ENCODE results near the gene ACER2.
"Not testable (repeated sequence)": the region's sequence is repeated elsewhere in the genome, so short reads cannot be mapped to it uniquely, and the experiment has no call there.

ACER2 gene

GRCh38 chr9:19387317-19387716, 21.5 kb upstream of the ACER2 start:
- ATAC-seq: peak; percentile 87
- TF ChIP-seq ISL1 (CRISPR knock-in tag; IDR thresholded peaks at IDR 0.05) (peak; percentile 60), ZNF565 (CRISPR knock-in tag; conservative IDR thresholded peaks at IDR 0.05; ENCODE audit: low read depth) (no peak)

DNA sequence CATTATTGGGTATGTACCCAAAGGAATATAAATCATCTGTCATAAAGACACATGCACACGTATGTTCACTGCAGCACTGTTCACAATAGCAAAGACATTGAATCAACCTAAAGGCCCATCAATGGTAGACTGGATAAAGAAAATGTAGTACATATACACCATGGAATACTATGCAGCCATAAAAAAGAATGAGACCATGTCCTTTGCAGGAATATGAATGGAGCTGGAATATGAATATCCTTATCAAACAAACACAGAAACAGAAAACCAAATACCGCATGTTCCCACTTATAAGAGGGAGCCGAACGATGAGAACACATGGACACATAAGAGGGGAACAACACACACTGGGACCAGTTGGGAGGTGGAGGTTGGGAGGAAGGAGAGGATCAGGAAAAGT, 19.3 kb upstream of the ACER2 start:
- not testable (repeated sequence) for ATAC-seq

DNA sequence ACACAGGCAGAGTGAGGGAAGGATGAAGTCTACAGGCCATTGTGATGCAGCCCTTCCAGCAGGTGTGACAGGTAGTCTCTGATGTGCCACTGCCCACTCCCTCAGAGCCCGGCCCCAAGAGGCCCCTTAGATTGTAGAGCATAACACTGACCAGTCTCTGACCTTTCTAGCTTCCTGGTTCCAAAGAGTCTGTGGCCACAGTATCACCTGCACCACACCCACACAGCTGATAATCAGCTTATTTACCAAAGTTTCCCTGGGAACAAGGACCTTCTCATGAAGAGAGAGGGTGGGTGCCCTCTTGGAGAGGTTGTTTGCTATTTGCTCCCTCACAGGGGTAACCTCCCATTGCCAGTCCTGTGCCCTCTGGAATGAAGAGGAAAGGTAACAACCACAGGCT, 11.0 kb upstream of the ACER2 start:
- TF ChIP-seq GLIS3 (CRISPR knock-in tag; IDR thresholded peaks at IDR 0.05): no peak
- no peak for TF ChIP-seq ZNF8 (CRISPR knock-in tag; IDR thresholded peaks at IDR 0.05)
- TF ChIP-seq ZFP3 (CRISPR knock-in tag; IDR thresholded peaks at IDR 0.05): no peak
- no peak for TF ChIP-seq ZNF70 (CRISPR knock-in tag; IDR thresholded peaks at IDR 0.05)
- TF ChIP-seq BACH2 (CRISPR knock-in tag; IDR thresholded peaks at IDR 0.05; ENCODE audit: borderline replicate concordance): no peak
- ATAC-seq: no peak

- not testable (repeated sequence) for ATAC-seq
Observed at GRCh38 chr9:19403231-19403630, 5.6 kb upstream of the ACER2 start.

- TF ChIP-seq ISL1 (CRISPR knock-in tag; IDR thresholded peaks at IDR 0.05) (no peak), OSR1 (CRISPR knock-in tag; IDR thresholded peaks at IDR 0.05) (no peak), ZFP3 (CRISPR knock-in tag; IDR thresholded peaks at IDR 0.05) (no peak), ZNF70 (CRISPR knock-in tag; IDR thresholded peaks at IDR 0.05) (no peak), SNAI2 (CRISPR knock-in tag; IDR thresholded peaks at IDR 0.05) (no peak)
- TF ChIP-seq, protein P1, sequence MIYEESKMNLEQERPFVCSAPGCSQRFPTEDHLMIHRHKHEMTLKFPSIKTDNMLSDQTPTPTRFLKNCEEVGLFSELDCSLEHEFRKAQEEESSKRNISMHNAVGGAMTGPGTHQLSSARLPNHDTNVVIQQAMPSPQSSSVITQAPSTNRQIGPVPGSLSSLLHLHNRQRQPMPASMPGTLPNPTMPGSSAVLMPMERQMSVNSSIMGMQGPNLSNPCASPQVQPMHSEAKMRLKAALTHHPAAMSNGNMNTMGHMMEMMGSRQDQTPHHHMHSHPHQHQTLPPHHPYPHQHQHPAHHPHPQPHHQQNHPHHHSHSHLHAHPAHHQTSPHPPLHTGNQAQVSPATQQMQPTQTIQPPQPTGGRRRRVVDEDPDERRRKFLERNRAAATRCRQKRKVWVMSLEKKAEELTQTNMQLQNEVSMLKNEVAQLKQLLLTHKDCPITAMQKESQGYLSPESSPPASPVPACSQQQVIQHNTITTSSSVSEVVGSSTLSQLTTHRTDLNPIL (CRISPR knock-in tag; IDR thresholded peaks at IDR 0.05; ENCODE audit: low read depth): no peak
- no peak for ATAC-seq
Observed at GRCh38 chr9:19404283-19405075, 4.3 kb upstream of the ACER2 start.

- TF ChIP-seq, protein P1 (CRISPR knock-in tag; IDR thresholded peaks at IDR 0.05; ENCODE audit: low read depth): no peak
- TF ChIP-seq ZNF565 (CRISPR knock-in tag; conservative IDR thresholded peaks at IDR 0.05; ENCODE audit: low read depth) (no peak), ZFP3 (CRISPR knock-in tag; IDR thresholded peaks at IDR 0.05) (no peak), ISL1 (CRISPR knock-in tag; IDR thresholded peaks at IDR 0.05) (no peak)
- TF ChIP-seq, protein P2, sequence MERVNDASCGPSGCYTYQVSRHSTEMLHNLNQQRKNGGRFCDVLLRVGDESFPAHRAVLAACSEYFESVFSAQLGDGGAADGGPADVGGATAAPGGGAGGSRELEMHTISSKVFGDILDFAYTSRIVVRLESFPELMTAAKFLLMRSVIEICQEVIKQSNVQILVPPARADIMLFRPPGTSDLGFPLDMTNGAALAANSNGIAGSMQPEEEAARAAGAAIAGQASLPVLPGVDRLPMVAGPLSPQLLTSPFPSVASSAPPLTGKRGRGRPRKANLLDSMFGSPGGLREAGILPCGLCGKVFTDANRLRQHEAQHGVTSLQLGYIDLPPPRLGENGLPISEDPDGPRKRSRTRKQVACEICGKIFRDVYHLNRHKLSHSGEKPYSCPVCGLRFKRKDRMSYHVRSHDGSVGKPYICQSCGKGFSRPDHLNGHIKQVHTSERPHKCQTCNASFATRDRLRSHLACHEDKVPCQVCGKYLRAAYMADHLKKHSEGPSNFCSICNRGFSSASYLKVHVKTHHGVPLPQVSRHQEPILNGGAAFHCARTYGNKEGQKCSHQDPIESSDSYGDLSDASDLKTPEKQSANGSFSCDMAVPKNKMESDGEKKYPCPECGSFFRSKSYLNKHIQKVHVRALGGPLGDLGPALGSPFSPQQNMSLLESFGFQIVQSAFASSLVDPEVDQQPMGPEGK (CRISPR knock-in tag; IDR thresholded peaks at IDR 0.05; ENCODE audit: borderline replicate concordance): no peak
- ATAC-seq: no peak
Observed at GRCh38 chr9:19405771-19406170, 3.0 kb upstream of the ACER2 start.

DNA sequence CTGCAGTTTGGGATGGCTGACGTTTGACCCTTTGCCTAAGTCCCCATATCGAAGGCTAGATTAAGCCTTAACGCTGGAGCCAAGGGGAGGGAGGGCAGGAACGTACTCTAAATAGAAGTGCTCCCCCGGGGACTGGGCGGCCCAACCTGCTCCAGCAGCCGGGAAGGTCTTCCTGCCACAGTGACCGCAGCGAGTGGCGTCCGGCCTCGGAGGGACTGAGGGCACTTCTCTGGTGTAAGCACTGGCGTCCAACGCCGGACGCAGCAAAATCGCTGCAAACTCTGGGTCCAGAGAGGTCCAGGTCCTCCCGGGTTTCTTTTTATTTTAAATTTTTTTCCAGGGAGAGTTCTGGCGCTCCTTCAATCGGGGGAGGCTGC, 505 bp upstream of the ACER2 start:
- TF ChIP-seq, protein P3, sequence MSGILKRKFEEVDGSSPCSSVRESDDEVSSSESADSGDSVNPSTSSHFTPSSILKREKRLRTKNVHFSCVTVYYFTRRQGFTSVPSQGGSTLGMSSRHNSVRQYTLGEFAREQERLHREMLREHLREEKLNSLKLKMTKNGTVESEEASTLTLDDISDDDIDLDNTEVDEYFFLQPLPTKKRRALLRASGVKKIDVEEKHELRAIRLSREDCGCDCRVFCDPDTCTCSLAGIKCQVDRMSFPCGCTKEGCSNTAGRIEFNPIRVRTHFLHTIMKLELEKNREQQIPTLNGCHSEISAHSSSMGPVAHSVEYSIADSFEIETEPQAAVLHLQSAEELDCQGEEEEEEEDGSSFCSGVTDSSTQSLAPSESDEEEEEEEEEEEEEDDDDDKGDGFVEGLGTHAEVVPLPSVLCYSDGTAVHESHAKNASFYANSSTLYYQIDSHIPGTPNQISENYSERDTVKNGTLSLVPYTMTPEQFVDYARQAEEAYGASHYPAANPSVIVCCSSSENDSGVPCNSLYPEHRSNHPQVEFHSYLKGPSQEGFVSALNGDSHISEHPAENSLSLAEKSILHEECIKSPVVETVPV (CRISPR knock-in tag; IDR thresholded peaks at IDR 0.05): no peak
- TF ChIP-seq ZNF8 (CRISPR knock-in tag; IDR thresholded peaks at IDR 0.05) (no peak), ZFP3 (CRISPR knock-in tag; IDR thresholded peaks at IDR 0.05) (no peak), PPARA (CRISPR knock-in tag; IDR thresholded peaks at IDR 0.05; ENCODE audit: borderline replicate concordance) (no peak)
- no peak; the same call in 1 of the 3 replicates for ATAC-seq

Data from SK-N-SH treated with all-trans-retinoic acid at 6 μM for 48 hours (cell line).